ENCODE measurements around the gene RELA. TPM values are rescaled to one million over a fixed set of nuclear protein-coding genes. Genes with fewer than 3 reads are reported as not detected.

Gene RELA
- total and polyA plus RNA-seq, 2 donors (not counting 3 experiments of a cell fraction or from before 2014, with no cell fraction given), result 78.7 to 105 TPM

DNA sequence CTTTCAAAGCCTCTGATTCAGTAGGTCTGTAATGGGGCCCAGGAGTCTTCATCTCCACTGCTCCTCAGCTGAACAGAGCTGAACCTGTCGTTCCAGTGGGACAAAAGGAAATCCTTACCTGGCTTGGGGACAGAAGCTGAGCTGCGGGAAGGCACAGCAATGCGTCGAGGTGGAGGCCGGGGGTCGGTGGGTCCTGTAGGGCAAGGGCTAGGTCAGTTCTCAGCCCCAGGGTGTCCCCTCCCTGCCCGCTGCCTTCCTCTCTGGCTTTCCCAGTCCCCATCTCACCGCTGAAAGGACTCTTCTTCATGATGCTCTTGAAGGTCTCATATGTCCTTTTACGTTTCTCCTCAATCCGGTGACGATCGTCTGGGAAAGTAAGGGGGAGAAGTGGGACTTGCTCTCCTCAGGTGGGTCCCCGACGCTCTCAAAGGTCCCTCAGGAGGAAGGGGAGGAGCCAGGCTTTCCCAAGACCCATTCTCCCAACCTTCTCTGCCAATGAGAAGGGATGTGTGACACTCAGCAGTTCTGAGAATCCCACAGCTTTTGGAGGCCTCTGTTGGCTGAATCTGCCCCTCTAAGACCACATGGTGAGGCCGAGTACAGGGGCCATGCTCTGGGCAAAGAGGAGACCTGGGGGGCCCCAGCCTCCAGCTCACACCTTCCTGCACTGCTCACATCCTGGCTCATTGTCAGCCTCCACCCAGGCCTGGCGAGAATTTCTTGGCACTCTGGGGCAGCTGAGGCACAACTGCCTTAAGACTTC, 7.0 kb downstream of the RELA start:
- intact Hi-C loops (cut with micrococcal nuclease), result no loop called here
- Histone ChIP-seq H3K4me2 (ENCODE audit: insufficient read depth, low read length) (no peak overlapping the region), H3K4me3 (replicated peaks in 1 of 3; ENCODE audit: insufficient read depth in 1 of 3, low read depth in 1 of 3, low read length in 3 of 3) (no peak overlapping the region), H3K9ac (replicated peaks; ENCODE audit: extremely low read depth, insufficient read depth, low read length) (no peak overlapping the region), H3K27me3 (ENCODE audit: control insufficient read depth in 2 of 2, insufficient read depth in 2 of 2, low read length in 2 of 2) (no peaks in the 10 kb centered on the region), H4K20me1 (replicated peaks; ENCODE audit: control insufficient read depth, extremely low read depth, insufficient read depth, low read length) (no peaks in the 10 kb centered on the region), H2AFZ (ENCODE audit: low read depth, low read length) (no peak overlapping the region), H3K9me1 (replicated peaks; ENCODE audit: control insufficient read depth, extremely low read depth, insufficient read depth, low read length) (no peaks in the 10 kb centered on the region), H3K4me1 (ENCODE audit: control insufficient read depth, extremely low read depth, insufficient read depth, low read length) (peaks cover 23% of the 10 kb centered on the region), H3K9me3 (replicated peaks; ENCODE audit: control insufficient read depth, insufficient read depth, low read length) (no peaks in the 10 kb centered on the region), H3K79me2 (ENCODE audit: control insufficient read depth, insufficient read depth, low read length) (peaks cover 24% of the 10 kb centered on the region), H3K36me3 (ENCODE audit: control insufficient read depth in 2 of 2, extremely low read depth in 1 of 2, insufficient read depth in 2 of 2, low read length in 2 of 2) (peaks cover 21 to 60% of the 10 kb centered on the region in 2 experiments), H3K27ac (ENCODE audit: insufficient read depth, low read depth, low read length) (no peak overlapping the region)
- POLR2A ChIA-PET, result no interaction called here
- no TSS peak for BruUV-seq (replicated peaks)
- TF ChIP-seq POLR2A (IDR thresholded peaks at IDR 0.05; ENCODE audit: low read depth, low read length) (no peak), JUN (IDR thresholded peaks at IDR 0.05; ENCODE audit: borderline replicate concordance, insufficient read depth, insufficient read length, low read depth) (no peak)
- DNase-seq (ENCODE audit: low read depth, low spot score), result no peak
- CTCF ChIA-PET, result interaction anchor here (8.0 kb wide), 1 partner anchor 17 kb away, joined by 44 read pairs; the partner anchor contains the start of gene SIPA1
- dilution Hi-C loops (cut with MboI; ENCODE audit: extremely low pct_ligation_motif_present, low sequenced_read_pairs), result no loop called here
- no peak for FAIRE-seq

- ChIA-PET POLR2A (interaction anchor here (1.5 to 3.9 kb wide), 3 partner anchors 8 to 63 kb away, joined by 5 to 19 read pairs (median 5); partner anchors contain the start of genes RELA and SIPA1), CTCF (interaction anchor here (2.3 to 8.0 kb wide), 2 partner anchors 8 to 16 kb away, joined by 14 to 44 read pairs; partner anchors contain the start of genes RELA and SIPA1)
- FAIRE-seq (peak; percentile 38), DNase-seq (ENCODE audit: low read depth, low spot score) (no peak)
- no peak overlapping the region for H3K9ac ChIP-seq (replicated peaks; ENCODE audit: extremely low read depth, insufficient read depth, low read length)
- H3K4me1 ChIP-seq (ENCODE audit: control insufficient read depth, extremely low read depth, insufficient read depth, low read length), result peaks cover 23% of the 10 kb centered on the region
- no TSS peak for BruUV-seq (replicated peaks)
- no peak overlapping the region for H3K4me3 ChIP-seq (replicated peaks in 1 of 3; ENCODE audit: insufficient read depth in 1 of 3, low read depth in 1 of 3, low read length in 3 of 3)
- H3K27ac ChIP-seq (ENCODE audit: insufficient read depth, low read depth, low read length), result no peak overlapping the region
- no peaks in the 10 kb centered on the region for H3K27me3 ChIP-seq (ENCODE audit: control insufficient read depth in 2 of 2, insufficient read depth in 2 of 2, low read length in 2 of 2)
- TF ChIP-seq EZH2 (IDR thresholded peaks at IDR 0.05; ENCODE audit: borderline replicate concordance, low read depth, low read length, severe bottlenecking), result no peak
- peak; percentile 33 for TF ChIP-seq POLR2AphosphoS5 (IDR thresholded peaks at IDR 0.05; ENCODE audit: insufficient read depth, low read depth, low read length)
- peak; percentile 59 for TF ChIP-seq POLR2A (IDR thresholded peaks at IDR 0.05; ENCODE audit: low read depth, low read length)
- no peak for TF ChIP-seq GATA2 (IDR thresholded peaks at IDR 0.05; ENCODE audit: insufficient read depth, insufficient read length, low read depth, low read length)
- TF ChIP-seq MYC (IDR thresholded peaks at IDR 0.05; ENCODE audit: low read depth, low read length), result no peak
- TF ChIP-seq, protein P1, sequence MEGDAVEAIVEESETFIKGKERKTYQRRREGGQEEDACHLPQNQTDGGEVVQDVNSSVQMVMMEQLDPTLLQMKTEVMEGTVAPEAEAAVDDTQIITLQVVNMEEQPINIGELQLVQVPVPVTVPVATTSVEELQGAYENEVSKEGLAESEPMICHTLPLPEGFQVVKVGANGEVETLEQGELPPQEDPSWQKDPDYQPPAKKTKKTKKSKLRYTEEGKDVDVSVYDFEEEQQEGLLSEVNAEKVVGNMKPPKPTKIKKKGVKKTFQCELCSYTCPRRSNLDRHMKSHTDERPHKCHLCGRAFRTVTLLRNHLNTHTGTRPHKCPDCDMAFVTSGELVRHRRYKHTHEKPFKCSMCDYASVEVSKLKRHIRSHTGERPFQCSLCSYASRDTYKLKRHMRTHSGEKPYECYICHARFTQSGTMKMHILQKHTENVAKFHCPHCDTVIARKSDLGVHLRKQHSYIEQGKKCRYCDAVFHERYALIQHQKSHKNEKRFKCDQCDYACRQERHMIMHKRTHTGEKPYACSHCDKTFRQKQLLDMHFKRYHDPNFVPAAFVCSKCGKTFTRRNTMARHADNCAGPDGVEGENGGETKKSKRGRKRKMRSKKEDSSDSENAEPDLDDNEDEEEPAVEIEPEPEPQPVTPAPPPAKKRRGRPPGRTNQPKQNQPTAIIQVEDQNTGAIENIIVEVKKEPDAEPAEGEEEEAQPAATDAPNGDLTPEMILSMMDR (IDR thresholded peaks at IDR 0.05; ENCODE audit: extremely low read depth in 1 of 2, insufficient read depth in 1 of 2, low read depth in 1 of 2, low read length in 2 of 2), result no peak
- no peaks in the 10 kb centered on the region for H3K9me3 ChIP-seq (replicated peaks; ENCODE audit: control insufficient read depth, insufficient read depth, low read length)
- peaks cover 17% of the 10 kb centered on the region for H3K79me2 ChIP-seq (ENCODE audit: control insufficient read depth, insufficient read depth, low read length)
- intact Hi-C loops (cut with micrococcal nuclease), result no loop called here
- peaks cover 21 to 61% of the 10 kb centered on the region in 2 experiments for H3K36me3 ChIP-seq (ENCODE audit: control insufficient read depth in 2 of 2, extremely low read depth in 1 of 2, insufficient read depth in 2 of 2, low read length in 2 of 2)
- H3K4me2 ChIP-seq (ENCODE audit: insufficient read depth, low read length), result no peak overlapping the region
- dilution Hi-C loops (cut with MboI; ENCODE audit: extremely low pct_ligation_motif_present, low sequenced_read_pairs), result no loop called here
- H3K9me1 ChIP-seq (replicated peaks; ENCODE audit: control insufficient read depth, extremely low read depth, insufficient read depth, low read length), result no peaks in the 10 kb centered on the region
- no peak overlapping the region for H2AFZ ChIP-seq (ENCODE audit: low read depth, low read length)
- H4K20me1 ChIP-seq (replicated peaks; ENCODE audit: control insufficient read depth, extremely low read depth, insufficient read depth, low read length), result no peaks in the 10 kb centered on the region
Observed at GRCh38 chr11:65654375-65655349, 8.1 kb downstream of the RELA start.

Data from endothelial cell of umbilical vein (primary cell).